GM18868 (cell line): ENCODE data around the gene PDE4A.
"Not testable (repeated sequence)": the region's sequence is repeated elsewhere in the genome, so short reads cannot be mapped to it uniquely, and the experiment has no call there.

Experiments used
- ATAC-seq: cut with Tn5 transposase; IDR thresholded peaks from one replicate; pipeline ENCODE4 v1.9.1; 2021; ENCODE audit warnings: mild to moderate bottlenecking, moderate library complexity; ENCODE audit not compliant: unreplicated experiment

The PDE4A gene

GRCh38 chr19:10424011-10424637 is 3.8 kb downstream of the PDE4A start:
- ATAC-seq: no peak

- ATAC-seq: no peak
Observed at GRCh38 chr19:10427169-10427568, 6.8 kb downstream of the PDE4A start.

GRCh38 chr19:10428996-10429381 is 8.7 kb downstream of the PDE4A start:
- ATAC-seq: no peak

GRCh38 chr19:10430505-10431253 is 10.3 kb downstream of the PDE4A start:
- no peak for ATAC-seq

GRCh38 chr19:10431254-10431942 is 11.1 kb downstream of the PDE4A start:
- no peak for ATAC-seq

- ATAC-seq: no peak
Observed at GRCh38 chr19:10431943-10432735, 11.8 kb downstream of the PDE4A start.

GRCh38 chr19:10432736-10433130 is 12.4 kb downstream of the PDE4A start:
- no peak for ATAC-seq

GRCh38 chr19:10433131-10433536 is 12.8 kb downstream of the PDE4A start:
- ATAC-seq: no peak

- no peak for ATAC-seq
Observed at GRCh38 chr19:10439588-10439987, 19.2 kb downstream of the PDE4A start.

GRCh38 chr19:10442698-10443097 is 22.4 kb downstream of the PDE4A start:
- no peak for ATAC-seq

GRCh38 chr19:10449037-10449436 is 28.7 kb downstream of the PDE4A start:
- no peak for ATAC-seq

GRCh38 chr19:10450191-10450852 is 30.0 kb downstream of the PDE4A start:
- no peak for ATAC-seq

GRCh38 chr19:10450853-10451609 is 30.7 kb downstream of the PDE4A start:
- ATAC-seq: no peak

- no peak for ATAC-seq
Observed at GRCh38 chr19:10452726-10453618, 32.6 kb downstream of the PDE4A start.

- no peak for ATAC-seq
Observed at GRCh38 chr19:10453852-10454251, 33.5 kb downstream of the PDE4A start.

- ATAC-seq: no peak
Observed at GRCh38 chr19:10454267-10454666, 33.9 kb downstream of the PDE4A start.

GRCh38 chr19:10458733-10459132 is 38.4 kb downstream of the PDE4A start:
- ATAC-seq: not testable (repeated sequence)

- no peak for ATAC-seq
Observed at GRCh38 chr19:10460714-10461046, 40.3 kb downstream of the PDE4A start.
